ENCODE measurements around the gene KLHDC4. TPM values are rescaled to one million over a fixed set of nuclear protein-coding genes. Genes with fewer than 3 reads are reported as not detected.

KLHDC4 gene
- total and polyA plus RNA-seq, 8 donors, result 15.5 to 82.1 (median 26.0) TPM

DNA sequence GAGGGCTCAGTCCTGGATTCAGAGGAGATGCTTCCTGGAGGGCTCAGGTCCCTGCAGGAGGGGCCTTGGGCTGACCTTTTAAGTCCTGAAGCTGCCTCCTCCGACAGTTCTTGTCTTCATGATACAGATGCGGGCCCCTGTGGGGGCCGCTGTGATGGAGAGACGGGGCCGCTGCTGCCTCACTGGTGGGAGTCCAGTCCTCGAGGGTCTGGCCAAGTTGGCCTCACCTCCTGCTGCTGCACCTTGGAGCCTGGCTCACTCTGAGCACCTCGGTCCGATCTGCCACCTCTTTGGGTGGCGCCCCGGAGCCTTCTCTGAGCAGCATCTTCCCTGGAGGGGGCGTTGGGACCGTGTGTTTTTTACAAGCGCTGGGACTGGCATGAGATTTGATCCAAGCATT lies 79.1 kb downstream of the KLHDC4 start:
- FAIRE-seq, result no peak
- Histone ChIP-seq H3K4me3 (no peak overlapping the region), H3K27ac (no peak overlapping the region), H3K36me3 (no peaks in the 10 kb centered on the region), H3K27me3 (no peaks in the 10 kb centered on the region), H3K4me1 (no peaks in the 10 kb centered on the region), H3K9me3 (no peaks in the 10 kb centered on the region)
- ATAC-seq, result no peak
- intact Hi-C loops (cut with DNase I), result no loop called here
- DNase-seq, result no peak
- WGBS, 2 donors, result 50 to 64% methylated on average over 13 of the region's 13 CpGs
- TF ChIP-seq, protein P1, sequence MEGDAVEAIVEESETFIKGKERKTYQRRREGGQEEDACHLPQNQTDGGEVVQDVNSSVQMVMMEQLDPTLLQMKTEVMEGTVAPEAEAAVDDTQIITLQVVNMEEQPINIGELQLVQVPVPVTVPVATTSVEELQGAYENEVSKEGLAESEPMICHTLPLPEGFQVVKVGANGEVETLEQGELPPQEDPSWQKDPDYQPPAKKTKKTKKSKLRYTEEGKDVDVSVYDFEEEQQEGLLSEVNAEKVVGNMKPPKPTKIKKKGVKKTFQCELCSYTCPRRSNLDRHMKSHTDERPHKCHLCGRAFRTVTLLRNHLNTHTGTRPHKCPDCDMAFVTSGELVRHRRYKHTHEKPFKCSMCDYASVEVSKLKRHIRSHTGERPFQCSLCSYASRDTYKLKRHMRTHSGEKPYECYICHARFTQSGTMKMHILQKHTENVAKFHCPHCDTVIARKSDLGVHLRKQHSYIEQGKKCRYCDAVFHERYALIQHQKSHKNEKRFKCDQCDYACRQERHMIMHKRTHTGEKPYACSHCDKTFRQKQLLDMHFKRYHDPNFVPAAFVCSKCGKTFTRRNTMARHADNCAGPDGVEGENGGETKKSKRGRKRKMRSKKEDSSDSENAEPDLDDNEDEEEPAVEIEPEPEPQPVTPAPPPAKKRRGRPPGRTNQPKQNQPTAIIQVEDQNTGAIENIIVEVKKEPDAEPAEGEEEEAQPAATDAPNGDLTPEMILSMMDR (IDR thresholded peaks at IDR 0.05), result no peak

DNA sequence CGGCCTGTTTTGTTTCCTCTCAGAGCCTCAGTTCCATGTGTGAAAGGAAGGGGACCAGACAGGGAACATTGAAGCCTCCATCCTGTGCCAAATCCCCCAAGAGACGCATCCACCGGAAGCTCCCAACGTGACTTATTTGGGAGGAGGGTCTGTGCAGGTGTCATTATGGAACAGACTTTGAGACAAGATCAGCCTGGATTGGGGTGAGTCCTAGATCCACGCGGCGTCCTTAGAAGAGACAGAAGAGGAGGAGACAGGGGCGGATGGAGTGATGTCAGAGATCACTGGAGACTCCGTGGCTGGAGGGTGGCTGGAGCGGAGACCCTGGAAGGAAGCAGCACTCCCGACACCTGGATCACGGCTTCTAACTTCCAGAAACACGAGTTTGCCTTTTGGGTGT lies 80.0 kb downstream of the KLHDC4 start:
- DNase-seq, result no peak
- Histone ChIP-seq H3K9me3 (no peaks in the 10 kb centered on the region), H3K4me3 (no peak overlapping the region), H3K4me1 (no peaks in the 10 kb centered on the region), H3K27me3 (no peaks in the 10 kb centered on the region), H3K27ac (no peak overlapping the region), H3K36me3 (no peaks in the 10 kb centered on the region)
- no peak for ATAC-seq
- WGBS, 2 donors, result 53 to 70% methylated on average over 13 of the region's 13 CpGs
- TF ChIP-seq, protein P1 (IDR thresholded peaks at IDR 0.05), result no peak
- intact Hi-C loops (cut with DNase I), result no loop called here
- no peak for FAIRE-seq

DNA sequence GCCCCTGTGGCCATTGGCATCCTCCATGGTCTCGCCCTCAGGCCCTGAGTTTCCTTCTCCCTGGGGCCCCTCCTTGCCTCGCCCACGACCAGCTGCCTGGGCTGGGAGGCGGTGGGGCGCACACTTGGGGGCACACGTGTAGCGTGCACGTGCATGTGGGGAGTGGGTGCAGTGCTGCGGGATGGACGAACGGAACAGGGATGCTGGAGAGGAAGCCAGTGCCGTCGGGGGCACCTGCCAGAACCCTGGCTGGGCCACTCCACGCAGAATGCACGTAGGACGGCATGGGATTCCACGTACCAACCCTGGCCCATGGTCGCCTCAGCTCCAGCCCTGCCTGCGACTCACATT lies 80.4 kb downstream of the KLHDC4 start:
- intact Hi-C loops (cut with DNase I), result no loop called here
- no peaks in the 10 kb centered on the region for H3K27me3 ChIP-seq
- ATAC-seq (no peak), DNase-seq (no peak), FAIRE-seq (no peak)
- no peak overlapping the region for H3K4me3 ChIP-seq
- H3K36me3 ChIP-seq, result no peaks in the 10 kb centered on the region
- WGBS, 2 donors, result 68 to 81% methylated on average over 19 of the region's 19 CpGs
- no peaks in the 10 kb centered on the region for H3K9me3 ChIP-seq
- TF ChIP-seq, protein P1 (IDR thresholded peaks at IDR 0.05), result no peak
- no peak overlapping the region for H3K27ac ChIP-seq
- no peaks in the 10 kb centered on the region for H3K4me1 ChIP-seq

DNA sequence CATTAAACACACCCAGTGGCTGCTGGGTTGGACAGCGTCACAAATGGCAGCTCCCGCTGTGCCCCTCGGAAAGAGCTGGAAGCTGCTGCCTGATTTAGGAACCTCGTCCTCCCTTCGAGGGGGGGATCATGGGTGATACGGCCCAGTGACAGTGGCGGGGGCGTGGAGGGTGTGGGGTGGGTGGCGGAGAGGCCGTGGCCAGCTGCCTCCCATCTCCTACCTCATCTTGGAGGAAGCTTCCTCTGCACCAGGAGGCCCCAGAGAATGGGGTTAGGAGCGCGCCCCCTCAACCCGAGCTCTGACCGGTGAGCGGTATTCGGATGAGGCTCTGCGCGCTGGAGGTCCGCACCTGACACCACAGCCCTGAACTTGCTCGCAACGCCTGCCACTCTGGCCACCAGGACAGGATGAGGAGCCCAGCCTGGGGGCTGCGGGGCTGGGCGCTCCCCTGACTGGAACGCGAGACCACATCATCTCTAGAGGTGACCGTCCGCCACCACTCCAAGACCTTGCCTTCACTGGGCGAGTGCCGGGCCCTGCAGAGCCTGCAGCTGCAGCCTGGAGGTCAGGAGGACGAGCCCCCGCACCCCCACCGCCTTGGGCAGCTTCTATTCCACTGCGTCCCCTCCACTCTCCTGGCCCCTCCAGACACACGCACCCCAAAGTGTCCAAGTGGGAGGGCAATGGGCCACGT lies 80.9 kb downstream of the KLHDC4 start:
- intact Hi-C loops (cut with DNase I), result no loop called here

More for the DNA sequence above, 80.9 kb downstream of the KLHDC4 start:
- no peak for DNase-seq
- TF ChIP-seq, protein P1 (IDR thresholded peaks at IDR 0.05), result no peak
- WGBS, 2 donors, result 80 to 87% methylated on average over 35 of the region's 35 CpGs
- no peaks in the 10 kb centered on the region for H3K36me3 ChIP-seq
- no peaks in the 10 kb centered on the region for H3K9me3 ChIP-seq
- ATAC-seq, result no peak
- H3K4me3 ChIP-seq, result no peak overlapping the region
- FAIRE-seq, result no peak
- H3K27me3 ChIP-seq, result no peaks in the 10 kb centered on the region
- H3K27ac ChIP-seq, result no peak overlapping the region
- no peaks in the 10 kb centered on the region for H3K4me1 ChIP-seq
